ENCODE results near the gene KCTD2. TPM values are rescaled to one million over a fixed set of nuclear protein-coding genes. Genes with fewer than 3 reads are reported as not detected.

Gene KCTD2
- total and polyA plus RNA-seq, 2 of the 13 experiments (the other 11 are each of a cell fraction or from before 2014, with no cell fraction given), result 28.3 to 32.6 TPM

- TF ChIP-seq USF2 (IDR thresholded peaks at IDR 0.05; ENCODE audit: low read depth, low read length) (no peak), USF2 (CRISPR knock-in tag; IDR thresholded peaks at IDR 0.05; ENCODE audit: borderline replicate concordance) (peak; percentile 25; the same call in 1 of the 2 replicates), SOX6 (IDR thresholded peaks at IDR 0.05) (no peak), SOX6 (CRISPR knock-in tag; IDR thresholded peaks at IDR 0.05) (peak; percentile 86), ZNF121 (CRISPR knock-in tag; IDR thresholded peaks at IDR 0.05) (peak; percentile 60), ZNF687 (CRISPR knock-in tag; IDR thresholded peaks at IDR 0.05) (peak; percentile 98), ZNF253 (CRISPR knock-in tag; IDR thresholded peaks at IDR 0.05; ENCODE audit: borderline replicate concordance) (peak; percentile 91; the same call in 1 of the 2 replicates), HNRNPK (IDR thresholded peaks at IDR 0.05; ENCODE audit: low read depth, low read length, poor library complexity, severe bottlenecking) (peak; percentile 76), NR2C2 (CRISPR knock-in tag; IDR thresholded peaks at IDR 0.05; ENCODE audit: borderline replicate concordance) (peak; percentile 96), HOXA3 (CRISPR knock-in tag; IDR thresholded peaks at IDR 0.05) (peak; percentile 99), MAFF (IDR thresholded peaks at IDR 0.05; ENCODE audit: low read depth, low read length) (no peak; the same call in 1 of the 2 replicates), TBX3 (IDR thresholded peaks at IDR 0.05; ENCODE audit: borderline replicate concordance) (no peak), HNRNPL (IDR thresholded peaks at IDR 0.05; ENCODE audit: low read depth, low read length) (peak; percentile 96), EP300 (IDR thresholded peaks at IDR 0.05; ENCODE audit: low read depth in 2 of 2, low read length in 2 of 2) (peak; percentile 48 to 72; a peak in 3 of 4 replicates), EP300 (CRISPR knock-in tag; IDR thresholded peaks at IDR 0.05; ENCODE audit: borderline replicate concordance) (peak; percentile 81), MYPOP (CRISPR knock-in tag; IDR thresholded peaks at IDR 0.05) (peak; percentile 93), ZNF143 (CRISPR knock-in tag; IDR thresholded peaks at IDR 0.05) (peak; percentile 67; the same call in 1 of the 2 replicates), ONECUT2 (CRISPR knock-in tag; IDR thresholded peaks at IDR 0.05) (no peak), XRCC5 (optimal IDR thresholded peaks at IDR 0.05; ENCODE audit: low read length) (peak; percentile 100), JARID2 (CRISPR knock-in tag; IDR thresholded peaks at IDR 0.05; ENCODE audit: insufficient replicate concordance) (peak; percentile 87)
- TF ChIP-seq, protein P1, sequence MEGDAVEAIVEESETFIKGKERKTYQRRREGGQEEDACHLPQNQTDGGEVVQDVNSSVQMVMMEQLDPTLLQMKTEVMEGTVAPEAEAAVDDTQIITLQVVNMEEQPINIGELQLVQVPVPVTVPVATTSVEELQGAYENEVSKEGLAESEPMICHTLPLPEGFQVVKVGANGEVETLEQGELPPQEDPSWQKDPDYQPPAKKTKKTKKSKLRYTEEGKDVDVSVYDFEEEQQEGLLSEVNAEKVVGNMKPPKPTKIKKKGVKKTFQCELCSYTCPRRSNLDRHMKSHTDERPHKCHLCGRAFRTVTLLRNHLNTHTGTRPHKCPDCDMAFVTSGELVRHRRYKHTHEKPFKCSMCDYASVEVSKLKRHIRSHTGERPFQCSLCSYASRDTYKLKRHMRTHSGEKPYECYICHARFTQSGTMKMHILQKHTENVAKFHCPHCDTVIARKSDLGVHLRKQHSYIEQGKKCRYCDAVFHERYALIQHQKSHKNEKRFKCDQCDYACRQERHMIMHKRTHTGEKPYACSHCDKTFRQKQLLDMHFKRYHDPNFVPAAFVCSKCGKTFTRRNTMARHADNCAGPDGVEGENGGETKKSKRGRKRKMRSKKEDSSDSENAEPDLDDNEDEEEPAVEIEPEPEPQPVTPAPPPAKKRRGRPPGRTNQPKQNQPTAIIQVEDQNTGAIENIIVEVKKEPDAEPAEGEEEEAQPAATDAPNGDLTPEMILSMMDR (CRISPR knock-in tag; IDR thresholded peaks at IDR 0.05), result peak; percentile 74
Observed at GRCh38 chr17:75012346-75013091, 34.5 kb upstream of the KCTD2 start, which contains the start of gene MRPL58 (continued).

Data from HepG2 (cell line).